GM12878 (cell line): Measurements from ENCODE around the gene ISG15. TPM values are rescaled to one million over a fixed set of nuclear protein-coding genes. Genes with fewer than 3 reads are reported as not detected.

Experiments used
- BMI1 ChIP-seq: fragments of 450-650 bp; IDR thresholded peaks from 2 replicates; pipeline ENCODE4 v1.6.1; 2016; ENCODE audit warnings: mild to moderate bottlenecking, moderate library complexity, borderline replicate concordance
- CHD4 ChIP-seq: fragments of 200-600 bp; sonication (generic); IDR thresholded peaks from 2 replicates; pipeline ENCODE4 v1.6.1; 2016; ENCODE audit warnings: mild to moderate bottlenecking
- CREB1 ChIP-seq: IDR thresholded peaks from 2 replicates; pipeline ENCODE4 v1.6.1; 2012; ENCODE audit warnings: low read depth, mild to moderate bottlenecking, inconsistent platforms
- GATAD2B ChIP-seq: fragments of 450-650 bp; conservative IDR thresholded peaks from 2 replicates; pipeline ENCODE4 v1.6.1; 2017; ENCODE audit warnings: low read depth, mild to moderate bottlenecking, moderate library complexity
- HCFC1 ChIP-seq: fragments of 150-350 bp; IDR thresholded peaks from 2 replicates; pipeline ENCODE4 v1.6.1; 2014; ENCODE audit warnings: low read length
- HDAC6 ChIP-seq: fragments of 200-600 bp; sonication (generic); IDR thresholded peaks from one replicate; pipeline ENCODE4 v1.8.0; 2017; ENCODE audit warnings: antibody characterized with exemption; ENCODE audit not compliant: unreplicated experiment
- NKRF ChIP-seq: fragments of 450-650 bp; conservative IDR thresholded peaks from 2 replicates; pipeline ENCODE4 v1.6.1; 2017; ENCODE audit warnings: mild to moderate bottlenecking, moderate library complexity
- RBBP5 ChIP-seq: fragments of 200-600 bp; sonication (generic); conservative IDR thresholded peaks from 2 replicates; pipeline ENCODE4 v1.6.1; 2016
- SP1 ChIP-seq: IDR thresholded peaks from one replicate; pipeline ENCODE4 v1.6.1; 2011; ENCODE audit warnings: low read depth, low read length
- ZNF384 ChIP-seq: IDR thresholded peaks from 2 replicates; pipeline ENCODE4 v1.6.1; 2012; ENCODE audit warnings: low read depth, mild to moderate bottlenecking, low read length, improper control_type of control experiment, borderline replicate concordance
- ZZZ3 ChIP-seq: IDR thresholded peaks from 2 replicates; pipeline ENCODE4 v1.6.1; 2011; ENCODE audit warnings: low read depth; ENCODE audit not compliant: control insufficient read depth, insufficient read length
- polyA plus RNA-seq, 11 experiments: library from polyadenylated mRNA; depleted of rRNA in 4 of 11; unstranded in 6 of 11; stranded (reverse) in 5 of 11; fragments of >200 nt; fragmentation: Nextera tagmentation in 4 of 11; fragmentation: Illumina TruSeq in 1 of 11; extraction: Ambion mirVana in 4 of 11; extraction: Trizol in 1 of 11; gene quantifications; 1 replicate in 1 of 11; 2 replicates in 10 of 11; pipeline versions ENCODE4 v1.2.1 to v1.2.3, GENCODE V29; 2011 to 2016; ENCODE audit warnings: inconsistent platforms in 2 of 11, missing spikeins in 2 of 11, low read depth in 1 of 11
- total RNA-seq, 4 experiments: library from RNA; depleted of rRNA in 3 of 4; stranded (reverse); fragments of >200 nt in 3 of 4; fragmentation: Illumina TruSeq in 1 of 4; extraction: Trizol in 1 of 4; gene quantifications; 2 replicates each; pipeline versions ENCODE4 v1.2.1 to v1.2.3, GENCODE V29; 2013 to 2021
- TF ChIP-seq, protein P1 (sequence below), 3 experiments: IDR thresholded peaks in 2 of 3; conservative IDR thresholded peaks in 1 of 3; 2 replicates each; pipeline ENCODE4 v1.5.1; 2011; ENCODE audit warnings: low read depth in 3 of 3, low read length in 3 of 3, mild to moderate bottlenecking in 3 of 3, control low read depth in 2 of 3, moderate library complexity in 2 of 3, inconsistent platforms in 1 of 3, mixed read lengths in 1 of 3; ENCODE audit not compliant: control insufficient read depth in 2 of 3, insufficient read depth in 1 of 3; ENCODE audit errors: extremely low read depth in 1 of 3
- TF ChIP-seq, protein P2 (sequence below): IDR thresholded peaks from 2 replicates; pipeline ENCODE4 v1.6.1; 2012; ENCODE audit warnings: improper control_type of control experiment, low read depth, low read length; ENCODE audit not compliant: insufficient replicate concordance
- TF ChIP-seq, protein P3 (sequence below): fragments of 450-650 bp; formaldehyde crosslinking; IDR thresholded peaks from 2 replicates; pipeline ENCODE4 v1.4.0; 2022; ENCODE audit warnings: mild to moderate bottlenecking, moderate library complexity
- TF ChIP-seq, protein P4 (sequence below): IDR thresholded peaks from 2 replicates; pipeline ENCODE4 v1.6.1; 2012; ENCODE audit warnings: low read length, inconsistent platforms

ISG15 gene
- total and polyA plus RNA-seq, 10 of the 15 experiments (the other 5 are each of a cell fraction or from before 2014, with no cell fraction given): 7.8 to 384 (median 274) TPM

DNA sequence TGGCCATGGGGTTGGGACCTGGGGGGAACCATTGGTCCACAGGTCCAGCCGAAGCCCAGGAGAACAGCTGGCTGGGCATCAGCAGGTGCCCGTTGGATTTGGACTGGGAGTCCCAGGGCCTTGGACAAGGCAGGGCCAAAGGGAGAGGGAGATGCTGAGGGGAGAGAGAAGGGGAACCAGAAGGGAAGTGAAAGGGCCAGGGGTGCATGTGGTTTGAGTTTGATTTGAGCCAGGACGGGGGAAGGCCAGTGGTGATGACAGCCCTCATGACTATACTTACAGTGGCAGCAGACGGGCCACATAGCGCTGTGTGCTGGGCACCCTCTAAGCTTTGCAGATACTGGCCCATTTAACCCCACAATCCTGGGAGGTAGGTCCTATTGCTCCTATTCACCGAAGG lies 25.4 kb downstream of the ISG15 start (continued):
- no peak for TF ChIP-seq ZZZ3
- TF ChIP-seq, protein P1, sequence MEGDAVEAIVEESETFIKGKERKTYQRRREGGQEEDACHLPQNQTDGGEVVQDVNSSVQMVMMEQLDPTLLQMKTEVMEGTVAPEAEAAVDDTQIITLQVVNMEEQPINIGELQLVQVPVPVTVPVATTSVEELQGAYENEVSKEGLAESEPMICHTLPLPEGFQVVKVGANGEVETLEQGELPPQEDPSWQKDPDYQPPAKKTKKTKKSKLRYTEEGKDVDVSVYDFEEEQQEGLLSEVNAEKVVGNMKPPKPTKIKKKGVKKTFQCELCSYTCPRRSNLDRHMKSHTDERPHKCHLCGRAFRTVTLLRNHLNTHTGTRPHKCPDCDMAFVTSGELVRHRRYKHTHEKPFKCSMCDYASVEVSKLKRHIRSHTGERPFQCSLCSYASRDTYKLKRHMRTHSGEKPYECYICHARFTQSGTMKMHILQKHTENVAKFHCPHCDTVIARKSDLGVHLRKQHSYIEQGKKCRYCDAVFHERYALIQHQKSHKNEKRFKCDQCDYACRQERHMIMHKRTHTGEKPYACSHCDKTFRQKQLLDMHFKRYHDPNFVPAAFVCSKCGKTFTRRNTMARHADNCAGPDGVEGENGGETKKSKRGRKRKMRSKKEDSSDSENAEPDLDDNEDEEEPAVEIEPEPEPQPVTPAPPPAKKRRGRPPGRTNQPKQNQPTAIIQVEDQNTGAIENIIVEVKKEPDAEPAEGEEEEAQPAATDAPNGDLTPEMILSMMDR (IDR thresholded peaks at IDR 0.05 in 2 of 3, conservative IDR thresholded peaks at IDR 0.05 in 1 of 3; ENCODE audit: control insufficient read depth in 2 of 3, extremely low read depth in 1 of 3, insufficient read depth in 1 of 3, low read depth in 3 of 3, low read length in 3 of 3): no peak
- TF ChIP-seq, protein P2, sequence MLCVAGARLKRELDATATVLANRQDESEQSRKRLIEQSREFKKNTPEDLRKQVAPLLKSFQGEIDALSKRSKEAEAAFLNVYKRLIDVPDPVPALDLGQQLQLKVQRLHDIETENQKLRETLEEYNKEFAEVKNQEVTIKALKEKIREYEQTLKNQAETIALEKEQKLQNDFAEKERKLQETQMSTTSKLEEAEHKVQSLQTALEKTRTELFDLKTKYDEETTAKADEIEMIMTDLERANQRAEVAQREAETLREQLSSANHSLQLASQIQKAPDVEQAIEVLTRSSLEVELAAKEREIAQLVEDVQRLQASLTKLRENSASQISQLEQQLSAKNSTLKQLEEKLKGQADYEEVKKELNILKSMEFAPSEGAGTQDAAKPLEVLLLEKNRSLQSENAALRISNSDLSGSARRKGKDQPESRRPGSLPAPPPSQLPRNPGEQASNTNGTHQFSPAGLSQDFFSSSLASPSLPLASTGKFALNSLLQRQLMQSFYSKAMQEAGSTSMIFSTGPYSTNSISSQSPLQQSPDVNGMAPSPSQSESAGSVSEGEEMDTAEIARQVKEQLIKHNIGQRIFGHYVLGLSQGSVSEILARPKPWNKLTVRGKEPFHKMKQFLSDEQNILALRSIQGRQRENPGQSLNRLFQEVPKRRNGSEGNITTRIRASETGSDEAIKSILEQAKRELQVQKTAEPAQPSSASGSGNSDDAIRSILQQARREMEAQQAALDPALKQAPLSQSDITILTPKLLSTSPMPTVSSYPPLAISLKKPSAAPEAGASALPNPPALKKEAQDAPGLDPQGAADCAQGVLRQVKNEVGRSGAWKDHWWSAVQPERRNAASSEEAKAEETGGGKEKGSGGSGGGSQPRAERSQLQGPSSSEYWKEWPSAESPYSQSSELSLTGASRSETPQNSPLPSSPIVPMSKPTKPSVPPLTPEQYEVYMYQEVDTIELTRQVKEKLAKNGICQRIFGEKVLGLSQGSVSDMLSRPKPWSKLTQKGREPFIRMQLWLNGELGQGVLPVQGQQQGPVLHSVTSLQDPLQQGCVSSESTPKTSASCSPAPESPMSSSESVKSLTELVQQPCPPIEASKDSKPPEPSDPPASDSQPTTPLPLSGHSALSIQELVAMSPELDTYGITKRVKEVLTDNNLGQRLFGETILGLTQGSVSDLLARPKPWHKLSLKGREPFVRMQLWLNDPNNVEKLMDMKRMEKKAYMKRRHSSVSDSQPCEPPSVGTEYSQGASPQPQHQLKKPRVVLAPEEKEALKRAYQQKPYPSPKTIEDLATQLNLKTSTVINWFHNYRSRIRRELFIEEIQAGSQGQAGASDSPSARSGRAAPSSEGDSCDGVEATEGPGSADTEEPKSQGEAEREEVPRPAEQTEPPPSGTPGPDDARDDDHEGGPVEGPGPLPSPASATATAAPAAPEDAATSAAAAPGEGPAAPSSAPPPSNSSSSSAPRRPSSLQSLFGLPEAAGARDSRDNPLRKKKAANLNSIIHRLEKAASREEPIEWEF: no peak
- TF ChIP-seq BMI1: no peak
- TF ChIP-seq SP1: no peak
- TF ChIP-seq, protein P3, sequence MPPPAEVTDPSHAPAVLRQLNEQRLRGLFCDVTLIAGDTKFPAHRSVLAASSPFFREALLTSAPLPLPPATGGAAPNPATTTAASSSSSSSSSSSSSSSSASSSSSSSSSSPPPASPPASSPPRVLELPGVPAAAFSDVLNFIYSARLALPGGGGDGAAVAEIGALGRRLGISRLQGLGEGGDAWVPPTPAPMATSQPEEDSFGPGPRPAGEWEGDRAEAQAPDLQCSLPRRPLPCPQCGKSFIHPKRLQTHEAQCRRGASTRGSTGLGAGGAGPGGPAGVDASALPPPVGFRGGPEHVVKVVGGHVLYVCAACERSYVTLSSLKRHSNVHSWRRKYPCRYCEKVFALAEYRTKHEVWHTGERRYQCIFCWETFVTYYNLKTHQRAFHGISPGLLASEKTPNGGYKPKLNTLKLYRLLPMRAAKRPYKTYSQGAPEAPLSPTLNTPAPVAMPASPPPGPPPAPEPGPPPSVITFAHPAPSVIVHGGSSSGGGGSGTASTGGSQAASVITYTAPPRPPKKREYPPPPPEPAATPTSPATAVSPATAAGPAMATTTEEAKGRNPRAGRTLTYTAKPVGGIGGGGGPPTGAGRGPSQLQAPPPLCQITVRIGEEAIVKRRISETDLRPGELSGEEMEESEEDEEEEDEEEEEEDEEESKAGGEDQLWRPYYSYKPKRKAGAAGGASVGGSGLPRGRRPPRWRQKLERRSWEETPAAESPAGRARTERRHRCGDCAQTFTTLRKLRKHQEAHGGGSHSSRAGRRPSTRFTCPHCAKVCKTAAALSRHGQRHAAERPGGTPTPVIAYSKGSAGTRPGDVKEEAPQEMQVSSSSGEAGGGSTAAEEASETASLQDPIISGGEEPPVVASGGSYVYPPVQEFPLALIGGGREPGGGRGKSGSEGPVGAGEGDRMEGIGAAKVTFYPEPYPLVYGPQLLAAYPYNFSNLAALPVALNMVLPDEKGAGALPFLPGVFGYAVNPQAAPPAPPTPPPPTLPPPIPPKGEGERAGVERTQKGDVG (CRISPR knock-in tag): no peak
- no peak for TF ChIP-seq RBBP5
- TF ChIP-seq CREB1: no peak
- TF ChIP-seq ZNF384: no peak
- no peak for TF ChIP-seq GATAD2B
- TF ChIP-seq CHD4: no peak
- TF ChIP-seq, protein P4, sequence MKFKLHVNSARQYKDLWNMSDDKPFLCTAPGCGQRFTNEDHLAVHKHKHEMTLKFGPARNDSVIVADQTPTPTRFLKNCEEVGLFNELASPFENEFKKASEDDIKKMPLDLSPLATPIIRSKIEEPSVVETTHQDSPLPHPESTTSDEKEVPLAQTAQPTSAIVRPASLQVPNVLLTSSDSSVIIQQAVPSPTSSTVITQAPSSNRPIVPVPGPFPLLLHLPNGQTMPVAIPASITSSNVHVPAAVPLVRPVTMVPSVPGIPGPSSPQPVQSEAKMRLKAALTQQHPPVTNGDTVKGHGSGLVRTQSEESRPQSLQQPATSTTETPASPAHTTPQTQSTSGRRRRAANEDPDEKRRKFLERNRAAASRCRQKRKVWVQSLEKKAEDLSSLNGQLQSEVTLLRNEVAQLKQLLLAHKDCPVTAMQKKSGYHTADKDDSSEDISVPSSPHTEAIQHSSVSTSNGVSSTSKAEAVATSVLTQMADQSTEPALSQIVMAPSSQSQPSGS: no peak
- TF ChIP-seq HCFC1: no peak
- TF ChIP-seq HDAC6: no peak
- no peak for TF ChIP-seq NKRF
